IMR-90 (cell line): Measurements from ENCODE around the gene GBE1. TPM values are rescaled to one million over a fixed set of nuclear protein-coding genes. Genes with fewer than 3 reads are reported as not detected.

ENCODE experiments used
- ATAC-seq: fragments of 200-7000 bp; cut with Tn5 transposase; 2 replicates; pipeline ENCODE4 v1.9.1; 2020; ENCODE audit warnings: low read depth, mild to moderate bottlenecking, moderate library complexity
- BruUV-seq: library from RNA; stranded (reverse); fragments of 400-500 nt; replicated peaks from 2 replicates; lab custom pipeline; 2021; lab: Mats Ljungman, UMichigan
- CTCF ChIA-PET: fragments of 300-600 bp; formaldehyde crosslinking; extraction: SDS; loops from one replicate; lab custom pipeline; 2021; ENCODE audit warnings: antibody characterized with exemption; lab: Yijun Ruan, JAX
- POLR2A ChIA-PET: fragments of 300-600 bp; sonication (Branson Sonifier 250); formaldehyde crosslinking; loops from one replicate; lab custom pipeline; 2022; ENCODE audit warnings: antibody characterized with exemption; ENCODE audit not compliant: unreplicated experiment; lab: Charles Lee
- DNase-seq: peaks from one replicate; pipeline ENCODE4 v3.0.0; 2013
- H2AFZ ChIP-seq: replicated peaks from 2 replicates; pipeline ENCODE3; 2013; ENCODE audit warnings: low read length, mild to moderate bottlenecking; ENCODE audit not compliant: poor library complexity
- H2AK5ac ChIP-seq: 2 replicates; pipeline ENCODE4 v1.6.1; 2013; ENCODE audit warnings: low read depth, low read length, inconsistent platforms
- H2AK9ac ChIP-seq: replicated peaks from 2 replicates; pipeline ENCODE3; 2013; ENCODE audit warnings: mild to moderate bottlenecking, low read depth, low read length, moderate library complexity; ENCODE audit not compliant: poor library complexity
- H2BK120ac ChIP-seq: 2 replicates; pipeline ENCODE4 v1.6.1; 2013; ENCODE audit warnings: low read depth, low read length, inconsistent platforms
- H2BK15ac ChIP-seq: 3 replicates; pipeline ENCODE4 v1.6.1; 2013; ENCODE audit warnings: low read depth, low read length, inconsistent platforms
- H2BK20ac ChIP-seq: 2 replicates; pipeline ENCODE4 v1.6.1; 2013; ENCODE audit warnings: low read depth, mild to moderate bottlenecking, inconsistent platforms, low read length, moderate library complexity
- H2BK5ac ChIP-seq: 2 replicates; pipeline ENCODE4 v1.6.1; 2013; ENCODE audit warnings: mild to moderate bottlenecking, low read depth, low read length, inconsistent platforms; ENCODE audit not compliant: poor library complexity, severe bottlenecking
- H3K14ac ChIP-seq: replicated peaks from 2 replicates; pipeline ENCODE4 v1.6.1; 2013; ENCODE audit warnings: low read depth, low read length, inconsistent platforms
- H3K18ac ChIP-seq: 2 replicates; pipeline ENCODE4 v1.6.1; 2013; ENCODE audit warnings: low read depth, low read length, control low read depth
- H3K23ac ChIP-seq: 2 replicates; pipeline ENCODE4 v1.6.1; 2013; ENCODE audit warnings: low read depth, low read length, inconsistent platforms
- H3K27ac ChIP-seq: 2 replicates; pipeline ENCODE4 v1.5.1; 2013; ENCODE audit warnings: mild to moderate bottlenecking, control low read depth, low read length; ENCODE audit not compliant: insufficient read depth
- H3K27me3 ChIP-seq: 2 replicates; pipeline ENCODE4 v1.6.1; 2013; ENCODE audit warnings: low read length; ENCODE audit not compliant: control insufficient read depth, insufficient read depth
- H3K36me3 ChIP-seq: 2 replicates; pipeline ENCODE4 v1.6.1; 2013; ENCODE audit warnings: low read length, mixed read lengths; ENCODE audit not compliant: control insufficient read depth, insufficient read depth
- H3K4ac ChIP-seq: 2 replicates; pipeline ENCODE4 v1.6.1; 2013; ENCODE audit warnings: low read depth, low read length, inconsistent platforms
- H3K4me1 ChIP-seq: 2 replicates; pipeline ENCODE4 v1.6.1; 2013; ENCODE audit warnings: low read length, mixed read lengths; ENCODE audit not compliant: control insufficient read depth, insufficient read depth
- H3K4me2 ChIP-seq: 2 replicates; pipeline ENCODE4 v1.6.1; 2013; ENCODE audit warnings: low read depth, mild to moderate bottlenecking, control low read depth, low read length, moderate library complexity
- H3K4me3 ChIP-seq: 2 replicates; pipeline ENCODE4 v1.5.1; 2013; ENCODE audit warnings: low read depth, mild to moderate bottlenecking, control low read depth, low read length, moderate library complexity; ENCODE audit not compliant: insufficient read depth
- H3K56ac ChIP-seq: 2 replicates; pipeline ENCODE4 v1.6.1; 2013; ENCODE audit warnings: low read length, inconsistent platforms; ENCODE audit not compliant: insufficient read depth; ENCODE audit errors: extremely low read depth
- H3K79me1 ChIP-seq, 2 experiments: 2 replicates each; pipeline ENCODE4 v1.6.1; 2013; ENCODE audit warnings: low read length in 2 of 2, inconsistent platforms in 1 of 2, low read depth in 1 of 2
- H3K9ac ChIP-seq: 2 replicates; pipeline ENCODE4 v1.6.1; 2013; ENCODE audit warnings: low read depth, low read length, control low read depth
- H3K9me1 ChIP-seq: 2 replicates; pipeline ENCODE4 v1.6.1; 2013; ENCODE audit warnings: low read length, inconsistent platforms; ENCODE audit not compliant: insufficient read depth
- H3K9me3 ChIP-seq: 2 replicates; pipeline ENCODE4 v1.6.1; 2013; ENCODE audit warnings: low read length; ENCODE audit not compliant: control insufficient read depth, insufficient read depth
- H4K20me1 ChIP-seq: 2 replicates; pipeline ENCODE4 v1.6.1; 2013; ENCODE audit warnings: low read length, inconsistent platforms; ENCODE audit not compliant: insufficient read depth
- H4K5ac ChIP-seq: 2 replicates; pipeline ENCODE4 v1.6.1; 2013; ENCODE audit warnings: mild to moderate bottlenecking, low read depth, low read length, control low read depth
- H4K8ac ChIP-seq, 2 experiments: 2 replicates each; pipeline ENCODE4 v1.6.1; 2013; ENCODE audit warnings: low read depth in 2 of 2, low read length in 2 of 2, control low read depth in 1 of 2, inconsistent platforms in 1 of 2
- H4K91ac ChIP-seq: 2 replicates; pipeline ENCODE4 v1.6.1; 2013; ENCODE audit warnings: low read depth, low read length, inconsistent platforms; ENCODE audit not compliant: insufficient read depth
- BHLHE40 ChIP-seq: fragments of 150-350 bp; IDR thresholded peaks from 2 replicates; pipeline ENCODE4 v1.6.1; 2016; ENCODE audit warnings: mild to moderate bottlenecking, low read depth, low read length
- CEBPB ChIP-seq: IDR thresholded peaks from 2 replicates; pipeline ENCODE4 v1.6.1; 2012; ENCODE audit warnings: low read depth, low read length, improper control_type of control experiment
- CTCF ChIP-seq: conservative IDR thresholded peaks from 2 replicates; pipeline ENCODE4 v1.5.1; 2012; ENCODE audit warnings: mild to moderate bottlenecking, low read depth, low read length, improper control_type of control experiment
- FOS ChIP-seq: fragments of 150-350 bp; IDR thresholded peaks from 2 replicates; pipeline ENCODE4 v1.6.1; 2016; ENCODE audit warnings: low read depth, low read length
- MAFK ChIP-seq: IDR thresholded peaks from 2 replicates; pipeline ENCODE4 v1.6.1; 2012; ENCODE audit warnings: low read depth, low read length, improper control_type of control experiment
- MAZ ChIP-seq: IDR thresholded peaks from 2 replicates; pipeline ENCODE4 v1.6.1; 2012; ENCODE audit warnings: low read depth, mild to moderate bottlenecking, low read length, improper control_type of control experiment, moderate library complexity, borderline replicate concordance
- MXI1 ChIP-seq: IDR thresholded peaks from 2 replicates; pipeline ENCODE4 v1.6.1; 2012; ENCODE audit warnings: low read depth, mild to moderate bottlenecking, low read length, moderate library complexity, borderline replicate concordance
- NFE2L2 ChIP-seq: fragments of 150-350 bp; IDR thresholded peaks from 2 replicates; pipeline ENCODE4 v1.6.1; 2016; ENCODE audit warnings: low read depth, mild to moderate bottlenecking, low read length
- POLR2A ChIP-seq: IDR thresholded peaks from 2 replicates; pipeline ENCODE4 v1.6.1; 2012; ENCODE audit warnings: mild to moderate bottlenecking, low read depth, low read length
- RCOR1 ChIP-seq: IDR thresholded peaks from 2 replicates; pipeline ENCODE4 v1.6.1; 2012; ENCODE audit warnings: mild to moderate bottlenecking, low read length, improper control_type of control experiment; ENCODE audit not compliant: insufficient replicate concordance
- RFX5 ChIP-seq: IDR thresholded peaks from 2 replicates; pipeline ENCODE4 v1.8.0; 2012; ENCODE audit warnings: low read depth, mild to moderate bottlenecking, low read length, moderate library complexity
- USF2 ChIP-seq: fragments of 150-350 bp; IDR thresholded peaks from 2 replicates; pipeline ENCODE4 v1.6.1; 2017; ENCODE audit warnings: mild to moderate bottlenecking, antibody characterized with exemption, low read length, low read depth
- WGBS, 2 experiments: methylation state at CpG; one replicate each; pipeline versions ENCODE4 v1.1.5 to v1.1.7; 2013; ENCODE audit warnings: missing lambda C conversion rate in 2 of 2; ENCODE audit not compliant: insufficient read length in 1 of 2; ENCODE audit errors: extremely low coverage in 2 of 2; 5-methylcytosine and 5-hydroxymethylcytosine counted together
- dilution Hi-C: fragments of 300-500 bp; cut with HindIII; formaldehyde crosslinking; loops from one replicate; pipeline ENCODE4 v1.14.3; 2018; ENCODE audit warnings: low sequenced_read_pairs; ENCODE audit not compliant: unreplicated experiment
- in situ Hi-C: fragments of 300-500 bp; cut with MboI; formaldehyde crosslinking; loops from 3 replicates; pipeline ENCODE4 v1.14.3; 2019; ENCODE audit warnings: low sequenced_read_pairs, inconsistent platforms, mixed read lengths
- intact Hi-C: fragments of 100-400 bp; cut with micrococcal nuclease; formaldehyde crosslinking; loops from 2 replicates; pipeline ENCODE4 v1.10.0; 2022
- polyA plus RNA-seq, 3 experiments: library from polyadenylated mRNA; depleted of rRNA; stranded (reverse); fragments of >200 nt; gene quantifications; 2 replicates each; pipeline ENCODE4 v1.2.3, GENCODE V29; 2012; ENCODE audit warnings: low replicate concordance in 1 of 3
- total RNA-seq: library from RNA; depleted of rRNA; stranded (reverse); fragments of >200 nt; gene quantifications from 2 replicates; pipeline ENCODE4 v1.2.3, GENCODE V29; 2012
- TF ChIP-seq, protein P1 (sequence below): fragments of 150-350 bp; IDR thresholded peaks from 2 replicates; pipeline ENCODE4 v1.6.1; 2016; ENCODE audit warnings: low read depth, mild to moderate bottlenecking, low read length, moderate library complexity, borderline replicate concordance

Gene GBE1
- total and polyA plus RNA-seq, 2 of the 4 experiments (the other 2 are of a cell fraction): 36.7 to 90.3 TPM

GRCh38 chr3:81723732-81724313, 37.6 kb downstream of the GBE1 start (continued):
- no peak for TF ChIP-seq RFX5

DNA sequence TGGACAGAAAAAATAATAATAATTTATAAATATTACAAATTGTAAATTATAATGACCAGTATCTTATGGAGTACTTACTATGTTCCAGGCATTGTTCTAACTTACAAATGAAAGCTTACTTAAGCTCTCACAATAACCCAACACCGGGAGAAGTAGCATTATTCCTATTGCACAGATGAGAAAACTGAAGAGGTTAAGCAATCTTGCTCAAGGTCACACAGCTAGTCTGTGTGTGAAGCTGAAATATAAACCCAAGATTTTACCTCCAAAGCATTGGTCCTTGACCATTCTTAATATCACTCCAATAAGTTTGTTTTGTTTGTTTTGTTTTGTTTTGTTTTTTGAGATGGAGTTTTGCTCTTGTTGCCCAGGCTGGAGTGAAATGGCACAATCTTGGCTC, 43.1 kb downstream of the GBE1 start:
- ATAC-seq (no peak), DNase-seq (no peak)
- Histone ChIP-seq H3K56ac (no peak overlapping the region), H2BK20ac (no peak overlapping the region), H3K14ac (no peak overlapping the region), H4K91ac (no peak overlapping the region), H3K79me1 (peaks cover 5 to 36% of the 10 kb centered on the region in 2 experiments), H3K27me3 (no peaks in the 10 kb centered on the region), H2AK5ac (no peak overlapping the region), H4K20me1 (peaks cover 3% of the 10 kb centered on the region; the same call in 1 of the 2 replicates), H3K4me3 (no peak overlapping the region), H3K9ac (no peak overlapping the region), H3K4me2 (no peak overlapping the region), H3K18ac (0 out of 2 replicates have a peak overlapping the region, but pooled peaks have one; percentile 26), H4K5ac (no peak overlapping the region), H2AK9ac (no peak overlapping the region), H3K4me1 (0 out of 2 replicates have a peak, but pooled peaks cover 3% of the 10 kb centered on the region), H3K4ac (no peak overlapping the region), H3K36me3 (no peaks in the 10 kb centered on the region), H3K23ac (no peak overlapping the region), H3K9me1 (peaks cover 3% of the 10 kb centered on the region; the same call in 1 of the 2 replicates), H3K9me3 (0 out of 2 replicates have a peak, but pooled peaks cover 2% of the 10 kb centered on the region), H2BK120ac (no peak overlapping the region), H2AFZ (no peak overlapping the region), H4K8ac (no peak overlapping the region), H2BK15ac (no peak overlapping the region), H3K27ac (no peak overlapping the region), H2BK5ac (no peak overlapping the region)
- POLR2A ChIA-PET: no interaction called here
- WGBS, 2 experiments: no CpG with 5 or more reads among the region's 1 CpG
- intact Hi-C loops: no loop called here
- CTCF ChIA-PET: no interaction called here
- in situ Hi-C loops: no loop called here
- dilution Hi-C loops: no loop called here
- BruUV-seq: no TSS peak
- TF ChIP-seq RFX5 (no peak), RCOR1 (no peak), BHLHE40 (no peak), MAZ (no peak), NFE2L2 (no peak), FOS (no peak), POLR2A (no peak), CEBPB (no peak), MAFK (no peak), CTCF (no peak), USF2 (no peak), MXI1 (no peak)
- TF ChIP-seq, protein P1, sequence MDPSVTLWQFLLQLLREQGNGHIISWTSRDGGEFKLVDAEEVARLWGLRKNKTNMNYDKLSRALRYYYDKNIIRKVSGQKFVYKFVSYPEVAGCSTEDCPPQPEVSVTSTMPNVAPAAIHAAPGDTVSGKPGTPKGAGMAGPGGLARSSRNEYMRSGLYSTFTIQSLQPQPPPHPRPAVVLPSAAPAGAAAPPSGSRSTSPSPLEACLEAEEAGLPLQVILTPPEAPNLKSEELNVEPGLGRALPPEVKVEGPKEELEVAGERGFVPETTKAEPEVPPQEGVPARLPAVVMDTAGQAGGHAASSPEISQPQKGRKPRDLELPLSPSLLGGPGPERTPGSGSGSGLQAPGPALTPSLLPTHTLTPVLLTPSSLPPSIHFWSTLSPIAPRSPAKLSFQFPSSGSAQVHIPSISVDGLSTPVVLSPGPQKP: no peak
